ENCODE results near the gene SEPTIN12.

GRCh38 chr16:4806280-4806679 is 18.1 kb upstream of the SEPTIN12 start:
- TF ChIP-seq CTCF (IDR thresholded peaks at IDR 0.05) (no peak), POLR2A (IDR thresholded peaks at IDR 0.05) (no peak)
